Activated CD8-positive, alpha-beta memory T cell treated with anti-CD3 and anti-CD28 coated beads, Interleukin-2, amount 50 U/mL, for 1 hour (primary cell): ENCODE data around the gene SDHAF4.
"Not testable (repeated sequence)": the region's sequence is repeated elsewhere in the genome, so short reads cannot be mapped to it uniquely, and the experiment has no call there.

Source experiments
- DNase-seq: peaks from one replicate; pipeline ENCODE4 v3.0.0-alpha.2; 2020; ENCODE audit errors: extremely low read depth

SDHAF4 gene

GRCh38 chr6:70592391-70593117 is 25.8 kb downstream of the SDHAF4 start:
- no peak for DNase-seq

- DNase-seq = no peak
Measured at GRCh38 chr6:70593118-70593486, 26.4 kb downstream of the SDHAF4 start.

GRCh38 chr6:70599187-70599586 is 32.5 kb downstream of the SDHAF4 start:
- DNase-seq = no peak

GRCh38 chr6:70601014-70601413 is 34.3 kb downstream of the SDHAF4 start:
- DNase-seq = no peak

GRCh38 chr6:70604254-70604653 is 37.5 kb downstream of the SDHAF4 start:
- no peak for DNase-seq

- DNase-seq = not testable (repeated sequence)
Measured at GRCh38 chr6:70607371-70607770, 40.6 kb downstream of the SDHAF4 start.

- not testable (repeated sequence) for DNase-seq
Measured at GRCh38 chr6:70609181-70609580, 42.5 kb downstream of the SDHAF4 start.

- no peak for DNase-seq
Measured at GRCh38 chr6:70616728-70617260, 50.1 kb downstream of the SDHAF4 start.

- DNase-seq = no peak
Measured at GRCh38 chr6:70620746-70621145, 54.0 kb downstream of the SDHAF4 start.

- DNase-seq = no peak
Measured at GRCh38 chr6:70622461-70622860, 55.7 kb downstream of the SDHAF4 start.

- DNase-seq = no peak
Measured at GRCh38 chr6:70625436-70625835, 58.7 kb downstream of the SDHAF4 start.

GRCh38 chr6:70627500-70628254 is 60.9 kb downstream of the SDHAF4 start:
- no peak for DNase-seq

- no peak for DNase-seq
Measured at GRCh38 chr6:70629929-70630328, 63.2 kb downstream of the SDHAF4 start.

GRCh38 chr6:70633870-70634269 is 67.1 kb downstream of the SDHAF4 start:
- no peak for DNase-seq

- no peak for DNase-seq
Measured at GRCh38 chr6:70636596-70636995, 69.9 kb downstream of the SDHAF4 start.

- no peak for DNase-seq
Measured at GRCh38 chr6:70638468-70638867, 71.7 kb downstream of the SDHAF4 start.
